Psoas muscle (tissue), 8 donors: ENCODE results near the gene PPP6R3. TPM values are rescaled to one million over a fixed set of nuclear protein-coding genes. Genes with fewer than 3 reads are reported as not detected.

Experiments
- ATAC-seq, 4 donors: fragments of 200-7000 bp; cut with Tn5 transposase; one replicate each; pipeline ENCODE4 v1.9.1; 2020; ENCODE audit warnings: moderate library complexity in 3 of 4, mild to moderate bottlenecking in 2 of 4
- DNase-seq, 2 donors: peaks; one replicate each; pipeline ENCODE4 v3.0.0-alpha.2; 2020
- H3K27ac ChIP-seq: fragments of 200-600 bp; one replicate; pipeline ENCODE4 v1.8.0; 2022
- H3K27me3 ChIP-seq, 3 donors: fragments of 200-600 bp in 1 of 3; one replicate each; pipeline versions ENCODE4 v1.6.1 to v1.8.0; 2013 to 2022; ENCODE audit warnings: low read length in 2 of 3, mild to moderate bottlenecking in 2 of 3, moderate library complexity in 1 of 3; ENCODE audit not compliant: insufficient read depth in 3 of 3
- H3K36me3 ChIP-seq, 2 donors: fragments of 200-600 bp in 1 of 2; one replicate each; pipeline versions ENCODE4 v1.6.1 to v1.8.0; 2013 to 2022; ENCODE audit warnings: low read depth in 1 of 2, mild to moderate bottlenecking in 1 of 2, moderate library complexity in 1 of 2; ENCODE audit not compliant: insufficient read depth in 1 of 2
- H3K4me1 ChIP-seq: fragments of 200-600 bp; one replicate; pipeline ENCODE4 v1.8.0; 2022
- H3K4me3 ChIP-seq: fragments of 200-600 bp; one replicate; pipeline ENCODE4 v1.8.0; 2022; ENCODE audit warnings: mild to moderate bottlenecking
- H3K9me3 ChIP-seq: fragments of 200-600 bp; one replicate; pipeline ENCODE4 v1.8.0; 2022
- WGBS, 3 donors: extraction: QIAGEN DNeasy Blood & Tissue Kit; methylation state at CpG; one replicate each; pipeline versions ENCODE4 v1.1.6 to v1.1.7; 2013; 5-methylcytosine and 5-hydroxymethylcytosine counted together
- intact Hi-C, 2 donors: fragments of 100-400 bp; cut with DNase I; formaldehyde crosslinking; loops; one replicate each; pipeline versions ENCODE4 v1.11.0 to v1.14.2; 2022
- polyA plus RNA-seq, 3 donors: library from polyadenylated mRNA; stranded (reverse); fragments of 200-250 nt; gene quantifications; one replicate each; pipeline ENCODE4 v1.2.3, GENCODE V29; 2013
- total RNA-seq, 4 donors: library from RNA; stranded (reverse); fragmentation: NEBNext Ultra II Directional in 2 of 4; extraction: Animal tissue kit (Norgen Biotek cat#: 25700) in 2 of 4; gene quantifications; one replicate each; pipeline versions ENCODE4 v1.2.1 to v1.2.4, GENCODE V29; 2021 to 2023
- TF ChIP-seq, protein P1 (sequence below): fragments of 200-600 bp; IDR thresholded peaks from one replicate; pipeline ENCODE4 v1.8.0; 2022; ENCODE audit warnings: antibody characterized with exemption
- donor health status: healthy with polysubstance abuse.
- donor health status: DM: no; HTN: no; CAD: no; lungs with moderate emphysema.
- donor health status: Bipolar disorder and iron deficiency.
- donor health status: healthy.
- donor health status: DM: yes; HTN: yes; CAD: no.
- donor health status: DM: no; HTN: no; CAD: no.
- donor health status: DM: no; HTN: no; CAD: no.
- donor health status: DM: yes; HTN: yes; CAD: no.

Gene PPP6R3
- total and polyA plus RNA-seq, 7 donors: 19.7 to 102 (median 58.8) TPM

DNA sequence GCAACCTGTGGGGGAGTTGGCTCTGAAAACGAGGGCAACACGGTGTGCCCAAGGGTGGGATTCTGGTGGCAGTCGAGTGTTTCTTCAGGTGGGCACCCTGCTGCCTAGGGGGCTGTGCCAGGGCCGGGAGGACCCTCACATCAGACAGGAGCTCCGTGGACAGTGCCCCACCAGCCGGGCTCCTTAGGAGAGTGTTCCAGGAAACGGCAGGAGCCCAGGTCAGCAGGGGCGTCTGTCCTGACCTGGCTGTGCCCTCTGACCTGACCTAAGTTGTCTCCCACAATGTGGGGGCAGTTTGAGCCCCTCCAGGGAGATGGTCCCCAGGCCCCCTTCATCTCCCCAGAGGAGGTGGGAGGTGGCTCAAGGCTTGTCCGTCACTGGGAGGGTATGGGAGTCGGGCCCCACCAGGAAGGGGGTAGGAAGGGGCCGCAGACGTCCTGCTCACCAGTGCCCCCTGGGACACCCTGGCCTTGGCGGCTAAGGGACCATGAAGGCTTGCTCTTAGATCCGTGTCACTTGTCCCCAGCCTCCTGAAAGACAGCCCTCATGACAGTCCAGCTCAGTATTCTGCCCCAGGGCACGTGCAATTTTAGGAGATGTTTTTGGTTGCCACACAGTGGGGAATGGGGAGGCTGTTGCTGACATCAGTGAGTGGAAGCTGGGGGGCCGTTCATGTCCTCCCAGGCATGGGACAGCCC lies 191.6 kb downstream of the PPP6R3 start:
- 52 to 63% (median 56%) methylated on average over 16 of the region's 16 CpGs for whole genome bisulfite sequencing, 3 donors
- Histone ChIP-seq H3K36me3 (no peaks in the 10 kb centered on the region), H3K4me3 (no peak overlapping the region), H3K27ac (no peak overlapping the region), H3K27me3 (peaks cover 0 to 42% (median 23%) of the 10 kb centered on the region in 3 donors), H3K4me1 (no peaks in the 10 kb centered on the region), H3K9me3 (peaks cover 8% of the 10 kb centered on the region)
- TF ChIP-seq, protein P1, sequence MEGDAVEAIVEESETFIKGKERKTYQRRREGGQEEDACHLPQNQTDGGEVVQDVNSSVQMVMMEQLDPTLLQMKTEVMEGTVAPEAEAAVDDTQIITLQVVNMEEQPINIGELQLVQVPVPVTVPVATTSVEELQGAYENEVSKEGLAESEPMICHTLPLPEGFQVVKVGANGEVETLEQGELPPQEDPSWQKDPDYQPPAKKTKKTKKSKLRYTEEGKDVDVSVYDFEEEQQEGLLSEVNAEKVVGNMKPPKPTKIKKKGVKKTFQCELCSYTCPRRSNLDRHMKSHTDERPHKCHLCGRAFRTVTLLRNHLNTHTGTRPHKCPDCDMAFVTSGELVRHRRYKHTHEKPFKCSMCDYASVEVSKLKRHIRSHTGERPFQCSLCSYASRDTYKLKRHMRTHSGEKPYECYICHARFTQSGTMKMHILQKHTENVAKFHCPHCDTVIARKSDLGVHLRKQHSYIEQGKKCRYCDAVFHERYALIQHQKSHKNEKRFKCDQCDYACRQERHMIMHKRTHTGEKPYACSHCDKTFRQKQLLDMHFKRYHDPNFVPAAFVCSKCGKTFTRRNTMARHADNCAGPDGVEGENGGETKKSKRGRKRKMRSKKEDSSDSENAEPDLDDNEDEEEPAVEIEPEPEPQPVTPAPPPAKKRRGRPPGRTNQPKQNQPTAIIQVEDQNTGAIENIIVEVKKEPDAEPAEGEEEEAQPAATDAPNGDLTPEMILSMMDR: no peak
- DNase-seq (no peak), ATAC-seq (no peak)
- intact Hi-C loops: no loop called here

DNA sequence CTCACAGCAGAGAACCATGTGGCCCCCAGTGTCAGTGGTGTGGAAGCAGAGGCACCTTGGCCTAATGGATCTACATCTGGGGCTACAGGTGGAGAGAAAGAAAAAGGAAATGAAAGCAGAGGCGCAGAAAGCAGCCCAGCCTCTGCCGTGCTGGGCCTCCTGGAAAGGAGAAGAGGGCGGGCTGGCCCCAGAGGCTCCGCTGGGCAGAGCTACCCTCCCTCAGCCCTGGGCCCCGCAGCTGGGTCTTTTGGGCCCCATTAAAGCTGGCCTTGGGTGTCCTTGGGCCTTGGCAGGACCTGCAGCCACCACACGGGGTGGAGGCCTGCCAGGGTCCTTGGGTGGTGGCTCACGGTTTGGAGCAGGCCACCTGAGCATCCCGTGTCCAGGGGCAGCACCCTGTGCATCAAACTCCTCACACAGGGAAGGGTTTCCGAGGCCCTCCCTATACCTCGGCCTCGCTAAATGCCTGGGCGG lies 192.2 kb downstream of the PPP6R3 start:
- peaks cover 0 to 42% (median 20%) of the 10 kb centered on the region in 3 donors for H3K27me3 ChIP-seq
- TF ChIP-seq, protein P1: no peak
- 78 to 86% (median 83%) methylated on average over 12 of the region's 12 CpGs for WGBS, 3 donors
- no peak for DNase-seq
- H3K4me3 ChIP-seq: no peak overlapping the region
- H3K4me1 ChIP-seq: no peaks in the 10 kb centered on the region
- H3K9me3 ChIP-seq: peaks cover 8% of the 10 kb centered on the region
- intact Hi-C loops: no loop called here
- no peak for ATAC-seq
- H3K27ac ChIP-seq: no peak overlapping the region
- H3K36me3 ChIP-seq: no peaks in the 10 kb centered on the region

DNA sequence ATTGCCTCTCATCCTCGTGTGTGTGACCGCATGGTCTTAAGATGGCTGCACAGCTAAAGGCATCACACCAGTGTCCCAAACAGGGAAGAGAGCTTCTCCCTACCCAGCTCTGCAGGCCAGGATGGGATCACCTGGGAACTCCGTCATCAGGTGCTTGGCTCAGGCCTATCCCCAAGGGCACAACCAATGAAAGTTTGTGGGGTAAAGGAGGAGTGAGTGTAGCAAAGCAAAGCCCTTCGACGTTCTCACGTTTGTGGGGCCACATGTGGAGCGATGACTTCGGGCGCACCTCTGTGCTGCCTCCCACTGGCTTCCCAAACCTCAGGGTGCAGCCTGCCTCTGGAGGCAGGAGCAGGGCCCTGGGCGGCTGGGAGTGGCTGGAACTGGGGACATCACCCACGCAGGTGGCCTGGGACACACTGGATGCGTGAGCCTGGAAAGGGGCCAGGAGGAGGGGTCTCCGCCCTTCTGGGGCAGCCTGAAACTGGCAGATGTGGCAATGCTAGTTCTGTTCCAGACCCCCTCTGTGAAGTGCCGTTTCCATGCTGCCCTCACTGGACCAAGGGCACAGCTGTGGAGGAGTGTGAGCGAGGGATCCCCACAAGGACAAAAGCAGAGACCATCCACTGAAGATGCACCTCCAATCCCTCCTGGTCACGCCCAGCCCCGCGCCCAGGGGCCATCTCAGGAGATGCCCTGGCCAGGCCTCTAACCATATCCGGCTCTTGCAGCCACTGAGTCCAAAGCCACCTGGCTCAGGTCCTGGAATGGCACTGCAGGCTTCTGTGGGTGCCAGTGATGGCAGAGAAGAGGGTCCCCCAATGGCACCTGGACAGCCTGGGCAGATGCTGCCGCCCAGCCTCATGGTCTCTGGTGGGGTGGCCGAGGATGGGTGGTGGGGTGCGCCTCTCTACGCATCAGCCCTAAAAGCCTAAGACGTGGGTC lies 193.2 kb downstream of the PPP6R3 start:
- Histone ChIP-seq H3K4me3 (no peak overlapping the region), H3K27me3 (peaks cover 0 to 42% (median 21%) of the 10 kb centered on the region in 3 donors), H3K4me1 (no peaks in the 10 kb centered on the region), H3K36me3 (no peaks in the 10 kb centered on the region), H3K9me3 (peaks cover 8% of the 10 kb centered on the region), H3K27ac (no peak overlapping the region)
- intact Hi-C loops: no loop called here
- ATAC-seq (no peak), DNase-seq (no peak)
- WGBS, 3 donors: 71 to 81% (median 73%) methylated on average over 23 to 24 of the region's 24 CpGs
- TF ChIP-seq, protein P1: no peak

GRCh38 chr11:68654978-68655377 lies 194.4 kb downstream of the PPP6R3 start:
- intact Hi-C loops: no loop called here
- peaks cover 0 to 38% (median 18%) of the 10 kb centered on the region in 3 donors for H3K27me3 ChIP-seq
- WGBS, 3 donors: 89 to 90% (median 89%) methylated on average over 8 of the region's 8 CpGs

More at GRCh38 chr11:68654978-68655377, 194.4 kb downstream of the PPP6R3 start:
- Histone ChIP-seq H3K9me3 (peaks cover 8% of the 10 kb centered on the region), H3K27ac (no peak overlapping the region), H3K36me3 (no peaks in the 10 kb centered on the region), H3K4me1 (no peaks in the 10 kb centered on the region), H3K4me3 (no peak overlapping the region)
- ATAC-seq (no peak), DNase-seq (no peak)
- TF ChIP-seq, protein P1: no peak
